CD4-positive, alpha-beta T cell treated with Interleukin-15 for 1 hour (primary cell): Measurements from ENCODE around the gene ATXN7L2.
A peak's percentile ranks its signal among the peaks of the same experiment; 100 is the strongest.

ENCODE experiments used
- DNase-seq: peaks from one replicate; pipeline ENCODE4 v3.0.0-alpha.2; 2020

Gene ATXN7L2

GRCh38 chr1:109499661-109500536, 16.2 kb downstream of the ATXN7L2 start:
- peak; percentile 59 for DNase-seq

- no peak for DNase-seq
Observed at GRCh38 chr1:109500941-109501381, 17.3 kb downstream of the ATXN7L2 start.

GRCh38 chr1:109501644-109502363, 18.1 kb downstream of the ATXN7L2 start:
- no peak for DNase-seq

GRCh38 chr1:109502364-109502851, 18.7 kb downstream of the ATXN7L2 start:
- peak; percentile 72 for DNase-seq

GRCh38 chr1:109503935-109504334, 20.2 kb downstream of the ATXN7L2 start:
- no peak for DNase-seq

- DNase-seq = no peak
Observed at GRCh38 chr1:109504974-109505373, 21.3 kb downstream of the ATXN7L2 start.

- no peak for DNase-seq
Observed at GRCh38 chr1:109508001-109508872, 24.5 kb downstream of the ATXN7L2 start.

- no peak for DNase-seq
Observed at GRCh38 chr1:109508873-109509175, 25.1 kb downstream of the ATXN7L2 start.

GRCh38 chr1:109509176-109510134, 25.8 kb downstream of the ATXN7L2 start, which contains the start of gene AMIGO1:
TSS of gene AMIGO1 (minus strand) at chr1:109509727. CDS start at chr1:109508912, 815 bp downstream.
- peak; percentile 43 for DNase-seq

GRCh38 chr1:109513110-109513710, 29.5 kb downstream of the ATXN7L2 start:
- no peak for DNase-seq

- no peak for DNase-seq
Observed at GRCh38 chr1:109514846-109515245, 31.1 kb downstream of the ATXN7L2 start.

GRCh38 chr1:109516872-109517271, 33.2 kb downstream of the ATXN7L2 start:
- DNase-seq = no peak

- no peak for DNase-seq
Observed at GRCh38 chr1:109517337-109517736, 33.6 kb downstream of the ATXN7L2 start.

GRCh38 chr1:109521002-109521951, 37.6 kb downstream of the ATXN7L2 start:
- no peak for DNase-seq

GRCh38 chr1:109522026-109522425, 38.3 kb downstream of the ATXN7L2 start:
- no peak for DNase-seq

GRCh38 chr1:109523706-109524105, 40.0 kb downstream of the ATXN7L2 start:
- DNase-seq = no peak

GRCh38 chr1:109527098-109527811, 43.5 kb downstream of the ATXN7L2 start:
- no peak for DNase-seq

GRCh38 chr1:109527846-109528695, 44.4 kb downstream of the ATXN7L2 start:
- DNase-seq = no peak
